SIG-M5 treated with dmso at 0.1 percent for 504 hours (cell line): Measurements from ENCODE around the gene ZPBP.

Source experiments
- DNase-seq: peaks from one replicate; lab custom pipeline; 2025; ENCODE audit not compliant: unreplicated experiment; lab: John Stamatoyannopoulos, UW

Gene ZPBP, protein sequence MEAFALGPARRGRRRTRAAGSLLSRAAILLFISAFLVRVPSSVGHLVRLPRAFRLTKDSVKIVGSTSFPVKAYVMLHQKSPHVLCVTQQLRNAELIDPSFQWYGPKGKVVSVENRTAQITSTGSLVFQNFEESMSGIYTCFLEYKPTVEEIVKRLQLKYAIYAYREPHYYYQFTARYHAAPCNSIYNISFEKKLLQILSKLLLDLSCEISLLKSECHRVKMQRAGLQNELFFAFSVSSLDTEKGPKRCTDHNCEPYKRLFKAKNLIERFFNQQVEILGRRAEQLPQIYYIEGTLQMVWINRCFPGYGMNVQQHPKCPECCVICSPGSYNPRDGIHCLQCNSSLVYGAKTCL

DNA sequence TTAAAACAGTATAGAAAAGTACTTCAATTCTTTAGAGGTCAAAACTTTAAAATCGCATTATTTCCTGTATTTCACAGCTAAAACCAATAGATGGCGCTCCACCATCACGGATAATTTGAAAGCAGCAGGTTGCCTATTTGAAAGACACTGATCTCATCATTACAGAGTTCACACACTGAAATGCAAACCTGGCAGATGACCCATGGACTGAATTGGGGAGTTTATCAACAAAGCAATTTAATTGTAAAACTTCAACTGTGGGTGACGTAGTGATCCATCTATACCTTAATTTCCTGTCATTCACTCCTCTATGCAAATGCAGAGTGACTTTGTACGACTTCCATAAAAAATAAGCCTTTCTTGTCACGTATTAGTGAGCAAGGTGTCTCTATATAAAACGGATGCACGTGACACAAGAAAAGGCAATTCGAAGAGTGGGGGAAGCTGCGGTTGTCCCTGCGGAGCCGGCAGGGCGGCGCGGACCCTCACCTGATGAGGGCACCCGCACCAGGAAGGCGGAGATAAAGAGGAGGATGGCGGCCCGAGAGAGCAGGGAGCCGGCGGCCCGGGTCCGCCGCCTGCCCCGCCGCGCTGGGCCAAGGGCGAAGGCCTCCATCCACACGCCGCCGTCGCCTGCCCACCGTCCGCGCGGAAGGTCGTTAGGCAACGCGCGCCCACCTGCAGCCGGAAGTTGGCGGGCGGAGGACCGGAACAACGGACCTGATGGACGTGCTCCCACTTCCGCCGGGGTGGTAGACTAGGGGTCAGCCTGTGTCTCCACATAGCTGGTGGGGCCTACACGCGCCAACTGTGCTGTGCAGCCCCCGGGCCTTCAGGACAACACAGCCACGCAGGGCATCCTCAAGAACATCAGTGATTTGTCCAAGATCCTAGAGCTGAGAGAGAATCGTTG lies at the start of gene ZPBP:
TSS of gene ZPBP (minus strand) at position 668 of the 913 bp plus-strand sequence. CDS start at position 616, 52 bp downstream.
- peak; percentile 58 for DNase-seq

DNA sequence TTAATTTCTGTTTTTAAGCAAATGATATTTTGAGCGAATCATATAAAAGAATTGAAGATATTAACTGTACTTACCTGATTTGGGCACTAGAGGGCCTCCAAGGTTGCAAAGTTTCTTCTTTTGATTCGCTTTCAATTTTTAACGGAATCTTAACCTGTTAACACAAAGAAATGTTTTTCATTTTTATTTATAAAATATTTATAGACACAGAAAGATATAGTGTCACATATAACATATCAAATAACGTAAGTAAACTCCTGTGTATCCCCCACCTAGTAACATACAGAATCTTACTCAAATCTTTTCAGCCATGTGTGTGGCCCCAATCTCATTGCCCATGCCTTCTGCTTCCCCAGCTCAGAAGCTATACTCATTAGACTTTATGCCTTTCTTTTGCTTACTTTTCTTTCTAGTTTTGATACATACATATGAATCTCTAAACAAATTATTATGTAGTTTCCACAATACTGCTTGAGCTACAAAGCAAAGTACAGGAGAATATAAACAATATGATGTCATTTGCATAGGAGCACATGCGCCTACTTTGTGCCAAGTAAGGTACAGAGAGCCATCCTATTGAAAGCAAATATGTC lies 49.5 kb upstream of the ZPBP start:
- peak; percentile 44 for DNase-seq

DNA sequence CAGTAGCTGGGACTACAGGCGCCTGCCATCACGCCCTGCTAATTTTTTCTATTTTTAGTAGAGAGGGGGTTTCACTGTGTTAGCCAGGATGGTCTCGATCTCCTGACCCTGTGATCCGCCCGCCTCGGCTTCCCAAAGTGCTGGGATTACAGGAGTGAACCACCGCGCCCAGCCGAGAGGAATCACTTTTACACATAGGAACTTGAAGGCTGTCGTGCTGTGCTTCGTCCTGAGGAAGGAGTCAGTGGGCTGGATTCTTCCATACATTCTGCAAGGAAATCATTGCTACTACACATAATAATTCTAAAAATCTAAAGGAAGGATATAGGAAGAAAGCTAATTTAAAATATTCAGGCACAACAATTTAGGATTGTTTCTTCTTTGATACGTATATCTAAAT lies 48.8 kb upstream of the ZPBP start:
- DNase-seq = no peak

DNA sequence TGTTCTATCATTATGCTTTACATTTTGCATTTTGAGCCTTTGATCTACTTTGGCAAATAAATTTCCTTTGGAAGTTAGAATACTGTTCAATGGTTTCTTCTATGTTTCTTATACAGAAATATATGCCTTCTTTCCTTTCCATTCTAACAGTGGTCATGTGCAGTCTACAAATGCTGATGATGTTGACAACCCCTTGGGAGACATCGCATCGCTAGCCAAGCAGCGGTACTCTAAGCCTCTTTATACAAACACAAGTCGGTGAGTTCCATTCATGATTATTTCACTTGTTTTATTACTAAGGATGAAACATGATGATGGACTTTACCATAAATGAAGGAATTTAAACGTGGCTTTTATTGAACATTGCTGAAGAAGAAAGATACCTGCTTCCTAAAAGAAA lies 48.1 kb upstream of the ZPBP start:
- no peak for DNase-seq

DNA sequence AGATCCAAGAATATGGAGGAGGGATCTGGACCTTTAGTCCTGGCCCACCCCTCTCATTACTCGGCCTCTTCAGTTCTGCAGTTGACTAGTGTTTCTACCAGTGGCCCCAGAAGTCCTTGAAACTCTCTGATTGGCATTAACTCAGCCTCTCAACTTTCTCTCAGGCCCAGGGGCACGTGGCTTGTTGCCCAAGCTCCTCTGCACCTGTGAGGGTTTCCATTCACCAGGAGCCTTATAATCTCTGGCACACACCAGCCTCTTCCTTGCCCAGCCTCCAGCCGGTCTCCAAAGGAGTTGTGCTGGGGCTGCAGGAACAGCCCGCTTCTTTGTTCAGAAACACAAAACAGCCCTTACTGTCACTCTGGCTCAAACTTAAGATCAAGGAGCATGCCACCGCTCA lies 47.6 kb upstream of the ZPBP start:
- DNase-seq = no peak

DNA sequence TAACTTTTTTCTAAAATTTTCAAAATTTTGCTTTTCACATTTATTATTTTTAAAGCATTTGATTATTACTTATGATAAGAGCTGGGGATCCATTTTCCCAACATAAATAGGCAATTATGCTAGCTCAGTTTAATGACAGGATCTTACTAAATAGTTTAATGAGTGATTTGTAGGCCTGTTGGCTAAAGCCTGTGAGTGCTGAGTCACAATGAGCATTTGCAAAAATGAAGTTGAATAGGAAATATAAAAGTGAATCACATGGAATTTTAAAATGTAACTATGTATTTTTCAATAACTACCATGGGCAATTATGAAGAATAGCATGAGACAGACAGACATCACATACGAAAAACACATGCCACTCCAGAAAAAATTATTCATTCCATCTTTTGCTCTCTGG lies 45.1 kb upstream of the ZPBP start:
- DNase-seq = no peak

DNA sequence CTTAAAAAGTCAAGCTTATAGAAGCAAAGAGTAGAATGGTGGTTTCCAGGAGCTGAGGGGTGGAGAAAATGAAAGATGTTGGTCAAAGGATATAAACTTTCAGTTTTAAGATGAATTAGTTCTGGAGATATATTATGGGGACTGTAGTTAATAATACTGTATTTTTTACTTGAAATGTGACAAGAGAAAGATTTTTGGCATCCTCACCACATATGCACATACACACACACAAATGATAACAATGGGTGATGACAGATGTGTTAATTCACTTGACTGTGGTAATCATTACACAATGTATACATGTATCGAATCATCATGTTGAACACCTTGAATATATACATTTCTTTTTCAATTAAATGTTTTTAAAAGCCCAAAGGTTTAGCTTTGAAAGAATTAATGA lies 32.7 kb upstream of the ZPBP start:
- DNase-seq = no peak

DNA sequence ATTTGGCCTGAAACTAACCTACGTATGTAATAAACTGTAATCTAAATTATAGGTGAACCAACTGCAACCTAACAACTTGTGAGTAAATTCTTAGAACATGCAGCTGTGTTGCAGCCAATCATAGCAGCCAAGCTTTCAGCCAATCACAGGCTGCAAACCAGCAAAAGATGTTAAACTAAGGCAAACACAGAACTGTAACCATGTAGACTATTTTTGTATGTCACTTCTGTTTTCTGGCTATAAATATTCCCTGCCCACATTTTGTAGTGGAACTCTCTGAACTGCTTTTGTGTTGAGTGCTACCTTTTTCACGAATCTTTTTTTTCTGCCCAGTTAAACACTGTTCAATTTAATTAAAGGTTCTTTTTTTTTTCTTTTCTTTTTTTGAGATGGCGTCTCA lies 28.2 kb upstream of the ZPBP start:
- peak; percentile 30 for DNase-seq

DNA sequence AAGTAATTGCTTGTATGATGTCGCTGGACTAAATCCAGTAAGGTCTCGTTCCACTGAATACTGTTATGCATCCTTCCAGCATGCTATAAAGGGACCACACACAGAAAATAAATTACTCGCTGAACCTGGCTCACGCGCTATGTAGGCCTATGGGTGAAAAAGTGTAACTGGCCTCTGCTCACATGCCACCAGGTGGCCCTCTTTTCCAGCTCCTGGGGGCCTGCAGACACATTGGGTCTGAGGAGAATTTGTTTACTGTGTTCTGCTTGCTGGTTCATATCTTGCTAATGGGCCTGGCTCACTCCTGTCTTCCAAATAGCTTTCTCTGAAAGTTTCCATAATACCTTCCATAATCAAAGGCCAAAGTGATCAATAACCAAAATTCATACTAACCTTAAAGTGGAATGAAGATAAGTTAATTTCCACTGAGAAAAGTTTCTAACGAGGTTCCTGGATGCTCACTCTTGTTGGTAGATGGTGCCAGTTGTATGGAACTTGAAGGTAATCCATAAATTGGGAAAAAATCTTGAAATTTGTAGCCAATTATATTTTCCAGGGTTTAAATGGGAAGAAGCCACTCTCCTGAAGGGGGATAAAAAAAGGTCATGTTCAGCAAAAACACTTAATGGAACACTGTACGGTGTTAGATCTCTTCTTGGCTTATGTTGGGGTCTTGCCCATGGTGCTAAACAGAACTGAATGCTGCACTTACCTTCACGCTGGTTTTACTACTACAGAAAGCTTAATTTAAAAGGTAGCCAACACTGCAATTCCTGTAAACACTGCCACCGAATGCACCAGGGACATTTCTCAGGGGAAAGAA lies 27.0 kb upstream of the ZPBP start:
- peak; percentile 25 for DNase-seq

DNA sequence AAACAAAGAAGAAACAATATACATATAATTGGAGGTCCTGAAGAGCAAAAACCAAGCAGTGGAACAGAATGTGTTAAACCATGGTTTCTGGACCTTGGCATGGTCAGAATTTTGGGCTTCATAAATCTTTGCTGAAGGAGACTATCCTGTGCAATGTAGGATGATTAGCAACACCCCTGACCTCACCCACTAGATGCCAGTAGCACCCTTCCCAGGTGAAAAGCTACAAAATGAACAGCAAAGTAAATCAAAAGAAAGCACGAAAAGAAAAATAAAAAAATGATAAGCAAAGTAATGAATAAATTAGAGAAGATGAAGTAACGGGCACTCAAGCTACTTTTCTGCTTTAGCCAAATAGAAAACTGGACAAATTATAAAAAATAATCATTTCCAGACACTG lies 19.2 kb upstream of the ZPBP start:
- DNase-seq = no peak

DNA sequence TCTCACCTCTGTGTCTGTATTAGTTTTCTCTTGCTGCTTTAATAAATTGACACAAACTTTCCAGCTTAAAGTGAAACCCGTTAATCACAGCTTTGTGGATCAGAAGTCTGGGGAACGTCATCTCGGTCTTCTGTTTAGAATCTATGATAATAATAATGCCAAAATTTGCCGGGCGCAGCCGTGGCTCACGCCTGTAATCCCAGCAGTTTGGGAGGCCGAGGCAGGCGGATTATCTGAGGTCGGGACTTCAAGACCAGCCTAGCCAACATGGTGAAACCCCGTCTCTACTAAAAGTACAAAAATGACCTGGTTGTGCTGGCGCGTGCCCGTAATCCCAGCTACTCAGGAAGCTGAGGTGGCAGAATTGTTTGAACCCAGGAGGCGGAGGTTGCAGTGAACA lies 8.8 kb upstream of the ZPBP start:
- no peak for DNase-seq

DNA sequence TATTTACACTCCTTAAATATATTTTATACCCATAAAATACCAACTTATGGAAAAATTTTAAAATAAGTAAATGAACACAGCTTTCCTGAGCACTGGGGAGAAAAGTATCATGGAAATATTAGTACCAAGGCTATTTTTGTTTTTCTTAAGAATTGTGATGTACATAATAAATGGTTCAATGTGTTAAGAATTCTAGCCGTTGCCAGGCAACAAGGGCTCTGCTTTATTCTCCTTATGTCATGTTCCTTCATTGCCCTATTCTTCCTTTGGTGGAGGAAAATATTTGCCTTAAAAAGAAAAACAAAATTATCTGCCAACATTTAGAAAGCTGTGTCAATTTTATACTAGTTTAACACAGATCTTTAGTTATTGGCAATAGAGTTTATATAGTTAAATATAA lies 2.6 kb upstream of the ZPBP start:
- DNase-seq = no peak

DNA sequence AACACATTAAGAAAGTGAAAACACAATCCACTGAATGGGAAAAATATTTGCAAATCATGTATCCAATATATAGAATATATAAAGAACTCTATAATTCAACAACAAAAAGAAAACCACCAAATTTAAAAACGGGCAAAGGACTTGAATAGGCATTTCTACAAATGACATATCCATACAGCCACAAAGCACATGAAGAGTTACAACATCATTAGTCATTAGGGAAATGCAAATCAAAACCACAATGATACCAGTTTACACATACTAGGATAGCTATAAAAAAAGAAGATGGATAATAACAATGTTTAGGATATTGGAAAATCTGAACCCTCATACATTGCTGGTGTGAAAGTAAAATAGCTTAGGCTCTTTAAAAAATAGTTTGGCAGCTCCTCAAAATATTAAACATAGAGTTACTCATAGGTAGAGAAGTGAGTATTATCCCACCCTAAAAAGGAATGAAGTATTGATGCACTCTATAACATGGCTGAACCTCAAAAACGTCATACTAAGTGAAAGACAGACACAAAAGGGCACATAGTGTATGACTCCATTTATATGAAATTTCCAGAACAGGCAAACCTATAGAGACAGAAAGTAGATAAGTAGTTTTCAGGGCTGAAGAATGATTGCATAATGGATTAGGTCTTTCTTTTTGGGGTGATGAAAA lies 4.5 kb downstream of the ZPBP start:
- DNase-seq = no peak

DNA sequence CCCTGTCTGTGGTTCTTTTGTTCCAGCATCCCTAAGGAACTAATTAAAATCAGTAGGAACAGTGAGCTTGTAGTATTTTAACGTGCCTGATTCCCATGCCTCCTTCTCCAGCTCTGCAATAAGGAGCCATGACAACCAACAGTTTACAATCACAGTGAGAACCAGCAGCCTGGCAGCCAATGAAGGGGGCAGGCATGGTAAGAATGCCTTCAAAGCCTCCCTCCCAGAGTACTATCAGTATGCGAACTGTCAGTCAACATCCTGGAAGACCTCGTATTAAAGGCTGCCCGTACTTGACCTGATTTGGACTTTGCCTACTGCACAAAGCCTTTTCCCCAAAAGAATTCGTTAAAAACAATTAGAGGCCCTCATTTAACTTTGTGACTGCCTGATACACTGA lies 7.7 kb downstream of the ZPBP start:
- no peak for DNase-seq

DNA sequence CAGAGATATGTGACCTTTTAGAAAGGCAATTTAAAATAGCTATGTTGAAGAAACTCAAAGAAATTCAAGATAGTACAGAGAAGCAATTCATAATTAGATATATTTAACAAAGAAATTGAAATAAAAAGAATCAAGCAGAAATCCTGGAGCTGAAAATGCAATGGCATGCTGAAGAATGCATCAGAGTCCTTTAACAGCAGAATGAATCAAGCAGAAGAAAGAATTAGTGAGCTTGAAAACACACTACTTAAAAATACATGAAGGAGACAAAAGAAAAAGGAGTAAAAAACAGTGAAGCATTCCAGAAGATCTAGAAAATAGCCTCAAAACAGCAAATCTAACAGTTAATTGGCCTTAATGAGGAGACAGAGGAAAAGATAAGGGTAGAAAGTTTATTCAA lies 20.0 kb downstream of the ZPBP start:
- no peak for DNase-seq

DNA sequence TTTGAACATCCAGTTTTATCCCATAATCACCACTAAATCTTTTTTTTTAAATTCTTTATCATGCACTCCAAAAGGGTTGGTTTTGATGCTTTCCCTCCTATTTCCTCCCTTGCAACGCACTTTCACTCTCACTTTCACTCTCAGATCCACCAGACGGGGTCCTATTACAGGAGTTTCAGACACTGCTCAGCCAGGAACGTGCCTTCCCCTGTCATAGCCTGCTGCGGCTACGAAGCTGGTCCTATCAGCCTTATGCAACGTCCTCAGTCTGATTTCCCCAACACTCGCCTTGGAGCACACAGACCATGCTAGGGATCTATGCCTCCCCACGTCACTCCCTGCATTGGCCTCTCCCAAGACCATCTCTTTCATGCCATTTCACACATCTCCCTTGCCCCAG lies 23.4 kb downstream of the ZPBP start:
- DNase-seq = peak; percentile 44

DNA sequence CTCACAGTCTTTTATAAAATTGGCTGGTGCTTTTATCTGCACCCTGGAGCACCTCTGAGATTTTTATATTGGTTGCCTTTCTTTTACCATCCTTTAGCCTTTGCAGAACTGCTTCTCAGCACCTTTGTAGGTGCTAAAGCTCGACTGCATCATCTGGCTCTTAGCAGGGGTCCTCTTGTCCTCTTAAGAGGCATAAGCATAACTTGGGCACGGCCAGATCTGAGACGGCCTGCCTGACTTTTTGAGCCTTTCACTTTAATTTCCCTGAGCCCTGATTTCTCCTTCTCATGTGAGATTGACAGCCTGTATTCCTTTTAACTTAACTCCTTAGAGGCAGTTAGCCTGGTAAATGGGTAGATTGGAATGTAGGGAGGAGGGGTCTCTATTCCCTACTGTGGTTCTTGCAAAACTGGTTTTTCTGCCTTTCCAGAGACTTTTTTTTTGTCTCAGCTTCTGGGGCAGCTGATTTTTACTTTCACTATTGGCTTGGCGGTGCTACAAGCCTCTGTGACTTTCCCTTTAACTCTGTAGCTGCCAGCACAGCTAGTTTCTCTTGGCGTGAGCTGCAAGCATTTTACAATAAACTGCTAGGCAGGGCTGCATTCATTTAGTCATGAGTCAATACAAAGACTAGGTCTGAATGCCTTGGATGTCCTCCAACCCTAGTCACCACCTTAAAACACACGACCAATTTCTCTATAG lies 24.0 kb downstream of the ZPBP start:
- peak; percentile 51 for DNase-seq

DNA sequence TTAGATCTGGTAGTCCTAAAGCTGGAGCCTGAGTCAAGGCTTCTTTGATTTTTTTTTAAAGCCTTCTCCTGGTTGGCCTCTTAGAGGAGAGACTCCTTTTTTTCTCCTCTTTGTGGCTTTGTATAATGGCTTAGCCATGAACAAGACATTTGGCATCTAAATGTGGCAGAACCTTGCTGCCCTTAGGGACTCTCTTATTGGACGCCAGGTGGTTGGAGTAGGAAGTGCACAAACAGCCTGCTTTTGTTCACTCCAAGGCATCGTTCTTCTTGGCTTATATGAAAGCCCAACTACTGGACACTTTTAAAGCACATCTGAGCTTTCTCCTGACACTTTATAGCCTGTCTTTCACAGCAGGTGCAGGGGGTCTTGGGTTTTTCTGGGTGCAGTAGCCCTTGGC lies 25.0 kb downstream of the ZPBP start:
- peak; percentile 40 for DNase-seq

DNA sequence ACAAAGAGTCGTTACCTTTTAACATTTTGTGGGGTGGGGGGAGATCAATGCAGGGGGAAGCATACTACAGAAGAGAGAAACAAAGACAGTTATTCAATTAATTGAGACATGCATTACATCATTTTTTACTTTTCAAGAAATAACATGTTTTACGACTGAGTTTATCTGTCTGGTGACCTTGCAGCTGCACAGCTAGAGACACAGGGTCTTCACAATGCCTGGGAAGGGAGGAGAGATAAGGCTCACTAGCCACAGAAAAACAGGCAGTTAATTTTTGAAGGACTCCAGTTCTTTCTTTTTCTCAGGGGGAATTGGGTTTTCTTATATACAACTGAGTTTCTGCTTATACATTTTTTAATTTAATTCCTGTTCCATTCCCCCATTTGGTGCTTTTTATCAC lies 30.1 kb downstream of the ZPBP start:
- DNase-seq = no peak

DNA sequence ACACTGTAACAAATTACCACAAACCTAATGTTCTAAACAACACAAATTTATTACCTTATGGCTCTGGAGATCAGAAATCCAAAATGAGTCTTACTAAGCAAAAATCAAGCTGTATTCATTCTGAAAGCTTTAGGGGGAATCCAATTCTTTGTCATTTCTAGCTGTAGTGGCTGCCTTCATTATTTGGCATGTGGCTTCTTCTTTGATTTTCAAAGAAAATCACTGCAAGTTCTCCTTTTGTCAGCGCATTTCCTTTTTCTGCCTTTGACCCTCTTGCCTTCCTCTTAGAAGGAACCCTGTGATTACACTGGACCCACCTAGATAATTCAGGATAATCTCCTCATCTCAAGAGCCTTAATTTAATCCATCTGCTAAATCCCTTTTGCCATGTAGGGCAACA lies 36.9 kb downstream of the ZPBP start:
- no peak for DNase-seq
